Hepatocyte (in vitro differentiated cells): ENCODE data around the gene STX3.

Experiments
- CTCF ChIP-seq: fragments of 200-600 bp; sonication (generic); IDR thresholded peaks from 2 replicates; pipeline ENCODE4 v1.5.1; 2016; ENCODE audit warnings: antibody characterized with exemption, mild to moderate bottlenecking; ENCODE audit not compliant: poor library complexity
- EZH2 ChIP-seq: fragments of 200-600 bp; sonication (generic); IDR thresholded peaks from 2 replicates; pipeline ENCODE4 v1.6.1; 2016; ENCODE audit warnings: antibody characterized with exemption, mild to moderate bottlenecking, borderline replicate concordance
- EZH2phosphoT487 ChIP-seq: fragments of 200-600 bp; sonication (generic); IDR thresholded peaks from one replicate; pipeline ENCODE4 v1.6.1; 2018; ENCODE audit warnings: antibody characterized with exemption, mild to moderate bottlenecking, low read depth, moderate library complexity; ENCODE audit not compliant: unreplicated experiment, severe bottlenecking

- TF ChIP-seq CTCF (no peak), EZH2 (no peak), EZH2phosphoT487 (no peak)
These were observed 10.0 kb downstream of the STX3 start for GRCh38 chr11:59765068-59765735.
